ENCODE data around the gene SVOP. TPM values are rescaled to one million over a fixed set of nuclear protein-coding genes. Genes with fewer than 3 reads are reported as not detected.

Gene SVOP
- total and polyA plus RNA-seq, 2 of the 8 experiments (the other 6 are each of a cell fraction or from before 2014, with no cell fraction given), result 0.06 TPM; not detected in 1

DNA sequence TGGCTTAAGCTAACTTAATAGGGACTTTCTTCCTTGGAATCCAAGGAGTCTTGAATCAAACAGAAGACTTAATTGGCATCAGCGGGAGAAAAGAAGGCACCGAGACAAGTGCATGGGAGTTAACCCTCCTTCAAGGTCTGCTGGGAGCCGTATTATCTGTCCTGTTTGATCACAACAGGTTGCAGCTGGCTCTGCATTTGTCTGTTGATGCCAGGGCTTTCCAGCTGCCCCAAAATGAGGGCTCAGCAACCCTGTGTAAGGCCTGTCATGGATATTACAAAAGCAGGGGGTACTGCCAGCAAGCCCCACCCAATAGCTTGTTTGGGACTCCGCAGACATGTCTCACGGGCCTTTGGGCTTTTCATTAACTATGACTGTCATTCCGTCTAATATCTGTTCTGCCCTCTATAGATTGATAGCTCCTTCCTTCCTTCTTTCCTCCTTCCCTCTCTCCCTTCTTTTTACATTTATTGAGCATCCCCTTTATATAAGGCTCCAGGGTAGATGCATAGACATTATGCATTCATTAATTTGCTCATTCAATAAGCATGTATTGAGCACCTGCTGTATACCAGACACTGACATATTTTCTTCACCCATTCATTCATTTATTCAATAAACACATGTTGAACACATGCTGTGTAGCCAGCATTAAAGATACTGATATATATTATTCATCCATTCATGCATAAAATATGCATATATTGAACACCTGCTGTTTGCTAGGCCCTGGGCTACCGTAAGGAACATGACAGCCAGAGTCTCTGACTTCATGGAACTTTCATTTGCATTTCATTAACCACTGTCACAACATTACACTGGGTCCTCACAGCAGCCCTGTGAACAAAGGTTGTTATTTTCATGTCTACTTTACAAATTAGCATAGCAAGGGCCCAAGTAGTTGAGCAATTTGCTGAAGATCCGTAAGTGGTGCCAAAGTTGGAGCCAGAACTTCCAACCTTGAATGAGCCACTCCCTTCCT lies 56.2 kb downstream of the SVOP start:
- no peak overlapping the region for H3K4me2 ChIP-seq (ENCODE audit: insufficient read depth in 1 of 2, low read depth in 2 of 2, low read length in 2 of 2)
- H3K27me3 ChIP-seq (replicated peaks in 1 of 4; ENCODE audit: control insufficient read depth in 3 of 4, extremely low read depth in 1 of 4, insufficient read depth in 3 of 4, low read length in 3 of 4), result no peaks in the 10 kb centered on the region
- H3K4me3 ChIP-seq (ENCODE audit: extremely low read depth in 1 of 4, insufficient read depth in 2 of 4, low read depth in 3 of 4, low read length in 4 of 4), result no peak overlapping the region
- no peak for FAIRE-seq
- H2BK12ac ChIP-seq (ENCODE audit: low read depth, low read length), result no peak overlapping the region
- CTCF ChIA-PET (ENCODE audit: partially characterized antibody), result interaction anchor here (0.5 to 2.9 kb wide), 3 partner anchors 14 to 131 kb away, joined by 3 to 17 read pairs (median 3); no protein-coding TSS in a partner anchor
- H3K9ac ChIP-seq (replicated peaks in 1 of 4; ENCODE audit: extremely low read depth in 1 of 4, low read depth in 3 of 4, low read length in 3 of 4), result no peak overlapping the region
- H2BK20ac ChIP-seq (ENCODE audit: low read length), result no peak overlapping the region
- no peaks in the 10 kb centered on the region for H3K36me3 ChIP-seq (ENCODE audit: control insufficient read depth in 2 of 4, insufficient read depth in 4 of 4, low read length in 3 of 4)
- H2BK15ac ChIP-seq (ENCODE audit: low read length), result no peak overlapping the region
- no peaks in the 10 kb centered on the region for H3K79me2 ChIP-seq (ENCODE audit: control insufficient read depth in 1 of 2, insufficient read depth in 2 of 2, low read length in 2 of 2)
- no peak overlapping the region for H3K14ac ChIP-seq (ENCODE audit: insufficient read length)
- H2AFZ ChIP-seq (ENCODE audit: low read length), result no peak overlapping the region
- no peak overlapping the region for H4K5ac ChIP-seq (ENCODE audit: insufficient read length, low read depth, low read length)
- no peaks in the 10 kb centered on the region for H4K20me1 ChIP-seq (replicated peaks in 1 of 2; ENCODE audit: control insufficient read depth in 1 of 2, insufficient read depth in 2 of 2, low read length in 2 of 2)
- H4K91ac ChIP-seq (replicated peaks; ENCODE audit: insufficient read length, low read length), result no peak overlapping the region
- H3K18ac ChIP-seq (ENCODE audit: extremely low read depth, low read length), result no peak overlapping the region
- POLR2A ChIA-PET (ENCODE audit: partially characterized antibody), result no interaction called here
- no peak overlapping the region for H3K23ac ChIP-seq (ENCODE audit: insufficient read length)
- DNase-seq (ENCODE audit: low read depth in 1 of 2, low spot score in 2 of 2), result no peak
- no peak overlapping the region for H4K8ac ChIP-seq (ENCODE audit: extremely low read depth, insufficient read depth, low read length)
- H3K27ac ChIP-seq (ENCODE audit: low read depth, low read length), result no peak overlapping the region
- no peak overlapping the region for H2BK120ac ChIP-seq (replicated peaks; ENCODE audit: low read depth, low read length)
- no peaks in the 10 kb centered on the region; the same call in 1 of the 2 replicates for H3K23me2 ChIP-seq (ENCODE audit: low read depth, low read length)
- WGBS, 2 experiments (ENCODE audit: extremely low coverage in 1 of 2, insufficient coverage in 1 of 2, insufficient read length in 1 of 2, insufficient replicate concordance in 2 of 2, low coverage in 1 of 2, low lambda C conversion rate in 2 of 2, missing lambda C conversion rate in 1 of 2), result 90% methylated on average over 8 of the region's 8 CpGs; no CpG with 5 or more reads in 1 of the 2 experiments
- TF ChIP-seq ZNF274 (IDR thresholded peaks at IDR 0.05; ENCODE audit: borderline replicate concordance, extremely low read depth, low read length), result no peak
- no peak for TF ChIP-seq EZH2 (IDR thresholded peaks at IDR 0.05; ENCODE audit: low read depth, low read length, severe bottlenecking)
- TF ChIP-seq, protein P1, sequence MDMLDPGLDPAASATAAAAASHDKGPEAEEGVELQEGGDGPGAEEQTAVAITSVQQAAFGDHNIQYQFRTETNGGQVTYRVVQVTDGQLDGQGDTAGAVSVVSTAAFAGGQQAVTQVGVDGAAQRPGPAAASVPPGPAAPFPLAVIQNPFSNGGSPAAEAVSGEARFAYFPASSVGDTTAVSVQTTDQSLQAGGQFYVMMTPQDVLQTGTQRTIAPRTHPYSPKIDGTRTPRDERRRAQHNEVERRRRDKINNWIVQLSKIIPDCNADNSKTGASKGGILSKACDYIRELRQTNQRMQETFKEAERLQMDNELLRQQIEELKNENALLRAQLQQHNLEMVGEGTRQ (IDR thresholded peaks at IDR 0.05; ENCODE audit: low read length), result no peak
- TF ChIP-seq, protein P2, sequence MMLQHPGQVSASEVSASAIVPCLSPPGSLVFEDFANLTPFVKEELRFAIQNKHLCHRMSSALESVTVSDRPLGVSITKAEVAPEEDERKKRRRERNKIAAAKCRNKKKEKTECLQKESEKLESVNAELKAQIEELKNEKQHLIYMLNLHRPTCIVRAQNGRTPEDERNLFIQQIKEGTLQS (IDR thresholded peaks at IDR 0.05; ENCODE audit: insufficient read depth, low read depth, low read length), result no peak
- no peak for TF ChIP-seq RNF2 (IDR thresholded peaks at IDR 0.05; ENCODE audit: borderline replicate concordance, low read depth, low read length, missing control alignments, poor library complexity, severe bottlenecking)
- no peak for TF ChIP-seq RBBP5 (IDR thresholded peaks at IDR 0.05; ENCODE audit: borderline replicate concordance, low read depth, low read length)
- no peak for TF ChIP-seq RFX5 (IDR thresholded peaks at IDR 0.05; ENCODE audit: borderline replicate concordance, low read depth, low read length)
- H2AK5ac ChIP-seq (ENCODE audit: low read depth, low read length), result no peak overlapping the region
- no peaks in the 10 kb centered on the region for H3K79me1 ChIP-seq (ENCODE audit: low read depth, low read length)
- H3K4me1 ChIP-seq (replicated peaks in 1 of 4; ENCODE audit: control insufficient read depth in 3 of 4, insufficient read depth in 4 of 4, low read length in 3 of 4), result no peaks in the 10 kb centered on the region
- H3K56ac ChIP-seq (replicated peaks; ENCODE audit: insufficient read length, low read depth, low read length), result no peak overlapping the region
- no peak overlapping the region for H3K4ac ChIP-seq (replicated peaks; ENCODE audit: insufficient read length, low read depth, low read length)
- H2BK5ac ChIP-seq (ENCODE audit: low read depth, low read length), result no peak overlapping the region
- H3K9me3 ChIP-seq (ENCODE audit: insufficient read depth in 2 of 2, low read depth in 1 of 2, low read length in 1 of 2), result no peaks in the 10 kb centered on the region
